Neural cell (in vitro differentiated cells): ENCODE results near the gene VEGFB. TPM values are rescaled to one million over a fixed set of nuclear protein-coding genes. Genes with fewer than 3 reads are reported as not detected.

Experiments used
- H2AFZ ChIP-seq: fragments of 200-600, 300-800 bp; sonication (generic), shearing (Covaris generic); 2 replicates; pipeline ENCODE4 v1.6.0; 2014; ENCODE audit warnings: low read depth, mild to moderate bottlenecking, antibody characterized with exemption, low read length, moderate library complexity
- H3F3A ChIP-seq: fragments of 200-600 bp; shearing (Covaris generic); 2 replicates; pipeline ENCODE4 v1.6.1; 2016; ENCODE audit warnings: mild to moderate bottlenecking, moderate library complexity, mixed read lengths, antibody characterized with exemption, low read length; ENCODE audit not compliant: insufficient read depth, poor library complexity, severe bottlenecking
- H3K27ac ChIP-seq: fragments of 200-600, 300-800 bp; sonication (generic), shearing (Covaris generic); 2 replicates; pipeline ENCODE4 v1.5.1; 2014; ENCODE audit warnings: mild to moderate bottlenecking, low read length, moderate library complexity
- H3K27me3 ChIP-seq: fragments of 300-800, 200-600 bp; sonication (generic), shearing (Covaris generic); 2 replicates; pipeline ENCODE4 v1.6.0; 2014; ENCODE audit warnings: mild to moderate bottlenecking, low read depth, low read length, moderate library complexity; ENCODE audit not compliant: insufficient read depth
- H3K36me3 ChIP-seq: fragments of 300-800, 200-600 bp; sonication (generic), shearing (Covaris generic); 2 replicates; pipeline ENCODE4 v1.5.1; 2014; ENCODE audit warnings: mild to moderate bottlenecking, antibody characterized with exemption, low read length, moderate library complexity; ENCODE audit not compliant: insufficient read depth
- H3K4me2 ChIP-seq: fragments of 300-800, 200-600 bp; sonication (generic), shearing (Covaris generic); 2 replicates; pipeline ENCODE4 v1.6.0; 2014; ENCODE audit warnings: mild to moderate bottlenecking, low read length
- H3K4me3 ChIP-seq: fragments of 300-800, 200-600 bp; sonication (generic), shearing (Covaris generic); 2 replicates; pipeline ENCODE4 v1.5.1; 2014; ENCODE audit warnings: mild to moderate bottlenecking, low read length, moderate library complexity
- H3K79me2 ChIP-seq: fragments of 200-600 bp; shearing (Covaris generic); replicated peaks from 2 replicates; pipeline ENCODE4 v1.6.0; 2014; ENCODE audit warnings: mild to moderate bottlenecking, low read length, moderate library complexity; ENCODE audit not compliant: insufficient read depth
- H3K9ac ChIP-seq: fragments of 300-800, 200-600 bp; sonication (generic), shearing (Covaris generic); 2 replicates; pipeline ENCODE4 v1.6.1; 2016; ENCODE audit warnings: mild to moderate bottlenecking, low read length, mixed read lengths
- H3K9me2 ChIP-seq: fragments of 200-600 bp; shearing (Covaris generic); 2 replicates; pipeline ENCODE4 v1.6.1; 2016; ENCODE audit warnings: mild to moderate bottlenecking, low read length, mixed read lengths; ENCODE audit not compliant: insufficient read depth
- H3K9me3 ChIP-seq: fragments of 200-600, 300-800 bp; sonication (generic), shearing (Covaris generic); 2 replicates; pipeline ENCODE4 v1.6.1; 2016; ENCODE audit warnings: mild to moderate bottlenecking, mixed run types, low read length, moderate library complexity, mixed read lengths
- H4K20me1 ChIP-seq: fragments of 200-600 bp; shearing (Covaris generic); 2 replicates; pipeline ENCODE4 v1.6.1; 2016; ENCODE audit warnings: mild to moderate bottlenecking, mixed run types; ENCODE audit not compliant: insufficient read depth
- EP300 ChIP-seq: fragments of 450-650 bp; conservative IDR thresholded peaks from 2 replicates; pipeline ENCODE4 v1.6.1; 2014; ENCODE audit warnings: antibody characterized with exemption, mild to moderate bottlenecking, moderate library complexity; ENCODE audit not compliant: poor library complexity, severe bottlenecking
- EZH2 ChIP-seq: fragments of 200-600, 300-800 bp; shearing (Covaris generic), sonication (generic); IDR thresholded peaks from 2 replicates; pipeline ENCODE4 v1.6.1; 2014; ENCODE audit warnings: antibody characterized with exemption, low read length, borderline replicate concordance, mild to moderate bottlenecking; ENCODE audit not compliant: insufficient read depth, poor library complexity, severe bottlenecking
- MXI1 ChIP-seq: fragments of 450-650 bp; conservative IDR thresholded peaks from 2 replicates; pipeline ENCODE4 v1.6.1; 2014; ENCODE audit warnings: antibody characterized with exemption, mild to moderate bottlenecking; ENCODE audit not compliant: poor library complexity, severe bottlenecking
- POLR2AphosphoS5 ChIP-seq: IDR thresholded peaks from 2 replicates; pipeline ENCODE4 v1.6.1; 2012
- RAD21 ChIP-seq: fragments of 450-650 bp; conservative IDR thresholded peaks from 2 replicates; pipeline ENCODE4 v1.6.1; 2014; ENCODE audit warnings: antibody characterized with exemption, mild to moderate bottlenecking, moderate library complexity
- SMC3 ChIP-seq: fragments of 450-650 bp; conservative IDR thresholded peaks from 2 replicates; pipeline ENCODE4 v1.6.1; 2014; ENCODE audit warnings: antibody characterized with exemption, mild to moderate bottlenecking, moderate library complexity; ENCODE audit not compliant: poor library complexity
- TAF1 ChIP-seq: IDR thresholded peaks from 2 replicates; pipeline ENCODE4 v1.6.1; 2012; ENCODE audit warnings: low read depth
- polyA plus RNA-seq: library from polyadenylated mRNA; depleted of rRNA; stranded (reverse); fragments of >200 nt; gene quantifications from 2 replicates; pipeline ENCODE4 v1.2.3, GENCODE V29; 2014
- TF ChIP-seq, protein P1 (sequence below): fragments of 450-650 bp; IDR thresholded peaks from 2 replicates; pipeline ENCODE4 v1.5.1; 2014; ENCODE audit warnings: antibody characterized with exemption, mild to moderate bottlenecking, moderate library complexity; ENCODE audit not compliant: poor library complexity, severe bottlenecking
- TF ChIP-seq, protein P2 (sequence below): IDR thresholded peaks from 2 replicates; pipeline ENCODE4 v1.6.1; 2012; ENCODE audit warnings: borderline replicate concordance

The VEGFB gene
- polyA plus RNA-seq, 1 donor from 2014 or later, result 4.8 TPM

DNA sequence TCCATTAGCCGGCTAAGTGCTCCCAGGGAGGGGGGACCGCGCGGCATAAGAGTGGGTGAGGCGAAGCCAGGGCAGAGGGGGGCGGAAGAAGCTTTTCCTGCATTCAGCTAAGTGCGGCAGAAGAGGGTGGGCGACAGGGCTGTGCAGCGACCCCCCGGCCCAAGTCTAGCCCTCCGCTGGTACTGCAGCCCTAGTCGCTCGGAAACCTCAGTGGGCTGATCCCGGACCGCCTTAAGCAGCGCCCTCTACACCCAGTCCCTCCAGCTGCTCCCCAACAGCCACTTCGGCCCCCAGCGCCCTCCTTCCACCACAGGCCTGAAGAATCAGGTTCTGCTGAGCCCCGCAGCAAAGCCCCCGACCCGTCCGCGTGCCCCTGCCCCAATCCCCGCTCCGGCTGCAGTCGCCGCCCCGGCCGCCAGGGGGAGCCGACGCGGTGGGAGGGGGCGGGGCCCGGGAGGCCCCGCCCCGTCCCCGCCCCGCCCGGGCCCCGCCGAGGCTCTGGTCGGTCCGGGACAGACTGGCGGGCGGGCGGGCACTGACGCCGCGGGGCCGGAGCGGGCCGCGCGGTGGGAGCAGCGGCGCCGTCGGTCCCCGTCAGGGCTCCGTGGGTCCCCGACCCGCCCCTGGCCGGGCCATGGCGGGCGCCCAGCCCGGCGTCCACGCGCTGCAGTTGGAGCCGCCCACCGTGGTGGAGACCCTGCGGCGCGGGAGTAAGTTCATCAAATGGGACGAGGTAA is 16.8 kb downstream of the VEGFB start, which contains the start of gene PLCB3:
Gene PLCB3, plus strand, starts transcription at position 515 of the 737 bp plus-strand sequence. Its CDS starts 120 bp downstream, at position 635.
- no peaks in the 10 kb centered on the region for H3K9me3 ChIP-seq
- no peaks in the 10 kb centered on the region for H3F3A ChIP-seq
- peak within 1 kb of the TSS; percentile 50 for H3K9ac ChIP-seq
- H3K4me3 ChIP-seq, result peak within 1 kb of the TSS; percentile 59
- peaks cover under 1% of the 10 kb centered on the region for H3K79me2 ChIP-seq
- H4K20me1 ChIP-seq, result no peaks in the 10 kb centered on the region
- peak within 1 kb of the TSS; percentile 5 for H3K27ac ChIP-seq
- H2AFZ ChIP-seq, result no peak within 1 kb of the TSS
- no peaks in the 10 kb centered on the region for H3K9me2 ChIP-seq
- peaks cover 8% of the 10 kb centered on the region for H3K27me3 ChIP-seq
- TF ChIP-seq, protein P1, sequence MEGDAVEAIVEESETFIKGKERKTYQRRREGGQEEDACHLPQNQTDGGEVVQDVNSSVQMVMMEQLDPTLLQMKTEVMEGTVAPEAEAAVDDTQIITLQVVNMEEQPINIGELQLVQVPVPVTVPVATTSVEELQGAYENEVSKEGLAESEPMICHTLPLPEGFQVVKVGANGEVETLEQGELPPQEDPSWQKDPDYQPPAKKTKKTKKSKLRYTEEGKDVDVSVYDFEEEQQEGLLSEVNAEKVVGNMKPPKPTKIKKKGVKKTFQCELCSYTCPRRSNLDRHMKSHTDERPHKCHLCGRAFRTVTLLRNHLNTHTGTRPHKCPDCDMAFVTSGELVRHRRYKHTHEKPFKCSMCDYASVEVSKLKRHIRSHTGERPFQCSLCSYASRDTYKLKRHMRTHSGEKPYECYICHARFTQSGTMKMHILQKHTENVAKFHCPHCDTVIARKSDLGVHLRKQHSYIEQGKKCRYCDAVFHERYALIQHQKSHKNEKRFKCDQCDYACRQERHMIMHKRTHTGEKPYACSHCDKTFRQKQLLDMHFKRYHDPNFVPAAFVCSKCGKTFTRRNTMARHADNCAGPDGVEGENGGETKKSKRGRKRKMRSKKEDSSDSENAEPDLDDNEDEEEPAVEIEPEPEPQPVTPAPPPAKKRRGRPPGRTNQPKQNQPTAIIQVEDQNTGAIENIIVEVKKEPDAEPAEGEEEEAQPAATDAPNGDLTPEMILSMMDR, result peak; percentile 74
- no peak for TF ChIP-seq EP300
- peak; percentile 25 for TF ChIP-seq RAD21
- peak; percentile 43 for TF ChIP-seq SMC3
- H3K4me2 ChIP-seq, result no peak within 1 kb of the TSS
- no peaks in the 10 kb centered on the region for H3K36me3 ChIP-seq

DNA sequence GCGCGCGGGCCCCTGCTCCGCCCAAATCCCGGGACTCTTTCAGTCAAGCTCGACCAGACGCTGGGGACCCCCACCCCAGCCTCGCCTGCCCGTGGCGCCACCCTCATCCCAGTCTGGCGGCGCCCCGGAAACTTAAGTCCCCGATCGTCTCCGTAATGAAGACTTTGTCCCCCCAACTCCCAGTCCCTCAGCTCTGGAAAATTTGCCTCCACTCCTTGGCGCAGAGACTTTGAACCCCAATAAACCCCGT is 17.3 kb downstream of the VEGFB start:
- Histone ChIP-seq H4K20me1 (no peaks in the 10 kb centered on the region), H3K27me3 (peaks cover 8% of the 10 kb centered on the region), H3K9ac (no peak overlapping the region), H3K27ac (no peak overlapping the region), H3K36me3 (no peaks in the 10 kb centered on the region), H3K79me2 (no peaks in the 10 kb centered on the region), H3F3A (no peaks in the 10 kb centered on the region), H3K4me3 (peak overlapping the region; percentile 44), H3K9me3 (no peaks in the 10 kb centered on the region), H3K4me2 (no peak overlapping the region), H2AFZ (no peak overlapping the region), H3K9me2 (no peaks in the 10 kb centered on the region)
- TF ChIP-seq EP300 (no peak), TAF1 (no peak), SMC3 (no peak), POLR2AphosphoS5 (no peak), RAD21 (no peak), MXI1 (no peak), EZH2 (no peak)
- TF ChIP-seq, protein P2, sequence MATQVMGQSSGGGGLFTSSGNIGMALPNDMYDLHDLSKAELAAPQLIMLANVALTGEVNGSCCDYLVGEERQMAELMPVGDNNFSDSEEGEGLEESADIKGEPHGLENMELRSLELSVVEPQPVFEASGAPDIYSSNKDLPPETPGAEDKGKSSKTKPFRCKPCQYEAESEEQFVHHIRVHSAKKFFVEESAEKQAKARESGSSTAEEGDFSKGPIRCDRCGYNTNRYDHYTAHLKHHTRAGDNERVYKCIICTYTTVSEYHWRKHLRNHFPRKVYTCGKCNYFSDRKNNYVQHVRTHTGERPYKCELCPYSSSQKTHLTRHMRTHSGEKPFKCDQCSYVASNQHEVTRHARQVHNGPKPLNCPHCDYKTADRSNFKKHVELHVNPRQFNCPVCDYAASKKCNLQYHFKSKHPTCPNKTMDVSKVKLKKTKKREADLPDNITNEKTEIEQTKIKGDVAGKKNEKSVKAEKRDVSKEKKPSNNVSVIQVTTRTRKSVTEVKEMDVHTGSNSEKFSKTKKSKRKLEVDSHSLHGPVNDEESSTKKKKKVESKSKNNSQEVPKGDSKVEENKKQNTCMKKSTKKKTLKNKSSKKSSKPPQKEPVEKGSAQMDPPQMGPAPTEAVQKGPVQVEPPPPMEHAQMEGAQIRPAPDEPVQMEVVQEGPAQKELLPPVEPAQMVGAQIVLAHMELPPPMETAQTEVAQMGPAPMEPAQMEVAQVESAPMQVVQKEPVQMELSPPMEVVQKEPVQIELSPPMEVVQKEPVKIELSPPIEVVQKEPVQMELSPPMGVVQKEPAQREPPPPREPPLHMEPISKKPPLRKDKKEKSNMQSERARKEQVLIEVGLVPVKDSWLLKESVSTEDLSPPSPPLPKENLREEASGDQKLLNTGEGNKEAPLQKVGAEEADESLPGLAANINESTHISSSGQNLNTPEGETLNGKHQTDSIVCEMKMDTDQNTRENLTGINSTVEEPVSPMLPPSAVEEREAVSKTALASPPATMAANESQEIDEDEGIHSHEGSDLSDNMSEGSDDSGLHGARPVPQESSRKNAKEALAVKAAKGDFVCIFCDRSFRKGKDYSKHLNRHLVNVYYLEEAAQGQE, result no peak
- TF ChIP-seq, protein P1, result no peak
